HepG2 (cell line): ENCODE results near the gene TPD52L2. TPM values are rescaled to one million over a fixed set of nuclear protein-coding genes. Genes with fewer than 3 reads are reported as not detected.

Experiments used
- ARID4A ChIP-seq: sonication (generic); formaldehyde crosslinking; IDR thresholded peaks from 2 replicates; pipeline ENCODE4 v1.5.0; 2020; ENCODE audit warnings: mild to moderate bottlenecking, missing genetic modification reagents, borderline replicate concordance
- ELF4 ChIP-seq: sonication (generic); formaldehyde crosslinking; IDR thresholded peaks from 2 replicates; pipeline ENCODE4 v1.5.0; 2020; ENCODE audit warnings: missing genetic modification reagents, mild to moderate bottlenecking, moderate library complexity, borderline replicate concordance
- EZH2 ChIP-seq: conservative IDR thresholded peaks from 2 replicates; pipeline ENCODE4 v1.6.1; 2012; ENCODE audit warnings: mild to moderate bottlenecking, low read depth, low read length, moderate library complexity
- IKZF4 ChIP-seq: sonication (generic); formaldehyde crosslinking; IDR thresholded peaks from 2 replicates; pipeline ENCODE4 v1.5.1; 2020; ENCODE audit warnings: borderline replicate concordance, mild to moderate bottlenecking, low read depth, missing genetic modification reagents; ENCODE audit errors: not compliant biosample characterization
- KAT2B ChIP-seq: fragments of 150-350 bp; IDR thresholded peaks from 2 replicates; pipeline ENCODE4 v1.6.1; 2014; ENCODE audit warnings: low read depth, low read length, borderline replicate concordance
- KAT8 ChIP-seq: IDR thresholded peaks from 2 replicates; pipeline ENCODE4 v1.6.1; 2016; ENCODE audit warnings: missing genetic modification reagents, missing compliant biosample characterization
- MAFK ChIP-seq, 2 experiments: IDR thresholded peaks in 1 of 2; conservative IDR thresholded peaks in 1 of 2; 2 replicates each; pipeline ENCODE4 v1.6.1; 2011; ENCODE audit warnings: improper control_type of control experiment in 2 of 2, low read length in 2 of 2
- MXD4 ChIP-seq: IDR thresholded peaks from 2 replicates; pipeline ENCODE4 v1.6.1; 2016; ENCODE audit warnings: mild to moderate bottlenecking, missing biosample characterization, missing genetic modification reagents
- NR2F6 ChIP-seq, 2 experiments: IDR thresholded peaks; 2 replicates each; pipeline ENCODE4 v1.6.1; 2016; ENCODE audit warnings: antibody characterized with exemption in 1 of 2, mild to moderate bottlenecking in 1 of 2
- SMAD9 ChIP-seq: sonication (generic); formaldehyde crosslinking; IDR thresholded peaks from 2 replicates; pipeline ENCODE4 v1.5.1; 2020; ENCODE audit warnings: mild to moderate bottlenecking, missing genetic modification reagents
- SNAPC2 ChIP-seq: sonication (generic); formaldehyde crosslinking; IDR thresholded peaks from 2 replicates; pipeline ENCODE4 v1.8.1; 2022; ENCODE audit warnings: mild to moderate bottlenecking, missing genetic modification reagents
- TEAD3 ChIP-seq: optimal IDR thresholded peaks from 2 replicates; pipeline ENCODE3; 2016; ENCODE audit warnings: borderline replicate concordance
- TRIM24 ChIP-seq: sonication (generic); formaldehyde crosslinking; IDR thresholded peaks from 2 replicates; pipeline ENCODE4 v1.8.0; 2022; ENCODE audit warnings: mild to moderate bottlenecking, missing genetic modification reagents
- U2AF1 ChIP-seq: fragments of 200-400 bp; formaldehyde crosslinking; optimal IDR thresholded peaks from 2 replicates; pipeline ENCODE3; 2017; ENCODE audit warnings: mild to moderate bottlenecking, low read depth, low read length
- ZNF275 ChIP-seq: sonication (generic); formaldehyde crosslinking; IDR thresholded peaks from 2 replicates; pipeline ENCODE4 v1.8.0; 2022; ENCODE audit warnings: missing genetic modification reagents, mild to moderate bottlenecking, inconsistent platforms, borderline replicate concordance
- ZNF317 ChIP-seq: sonication (generic); formaldehyde crosslinking; IDR thresholded peaks from 2 replicates; pipeline ENCODE4 v1.5.0; 2020; ENCODE audit warnings: mild to moderate bottlenecking, missing genetic modification reagents
- ZNF530 ChIP-seq: sonication (generic); formaldehyde crosslinking; IDR thresholded peaks from 2 replicates; pipeline ENCODE4 v1.5.0; 2020; ENCODE audit warnings: low read depth, mild to moderate bottlenecking, missing genetic modification reagents
- ZNF572 ChIP-seq: sonication (generic); formaldehyde crosslinking; IDR thresholded peaks from 2 replicates; pipeline ENCODE4 v1.5.1; 2020; ENCODE audit warnings: mild to moderate bottlenecking, missing genetic modification reagents
- polyA plus RNA-seq, 8 experiments: library from polyadenylated mRNA; depleted of rRNA in 3 of 8; stranded (reverse) in 7 of 8; unstranded in 1 of 8; fragments of >200 nt; fragmentation: Illumina TruSeq in 4 of 8; extraction: Trizol in 4 of 8; gene quantifications; 2 replicates each; pipeline versions ENCODE4 v1.2.1 to v1.2.3, GENCODE V29; 2011 to 2016; ENCODE audit warnings: low read depth in 4 of 8, missing spikeins in 1 of 8, mixed read lengths in 1 of 8; ENCODE audit not compliant: insufficient read depth in 1 of 8
- total RNA-seq, 5 experiments: library from RNA; depleted of rRNA; stranded (reverse); fragments of >200 nt; fragmentation: Illumina TruSeq; extraction: Trizol; gene quantifications; 2 replicates each; pipeline ENCODE4 v1.2.3, GENCODE V29; 2016; ENCODE audit warnings: low read depth in 1 of 5
- TF ChIP-seq, protein P1 (sequence below): sonication (generic); formaldehyde crosslinking; IDR thresholded peaks from 2 replicates; pipeline ENCODE4 v1.8.0; 2022; ENCODE audit warnings: mild to moderate bottlenecking, missing genetic modification reagents
- TF ChIP-seq, protein P2 (sequence below): sonication (generic); formaldehyde crosslinking; IDR thresholded peaks from 2 replicates; pipeline ENCODE4 v1.5.0; 2020; ENCODE audit warnings: mild to moderate bottlenecking, low read depth, missing genetic modification reagents, borderline replicate concordance

The TPD52L2 gene
- total and polyA plus RNA-seq, 2 of the 13 experiments (the other 11 are each of a cell fraction or from before 2014, with no cell fraction given) = 156 to 184 TPM

DNA sequence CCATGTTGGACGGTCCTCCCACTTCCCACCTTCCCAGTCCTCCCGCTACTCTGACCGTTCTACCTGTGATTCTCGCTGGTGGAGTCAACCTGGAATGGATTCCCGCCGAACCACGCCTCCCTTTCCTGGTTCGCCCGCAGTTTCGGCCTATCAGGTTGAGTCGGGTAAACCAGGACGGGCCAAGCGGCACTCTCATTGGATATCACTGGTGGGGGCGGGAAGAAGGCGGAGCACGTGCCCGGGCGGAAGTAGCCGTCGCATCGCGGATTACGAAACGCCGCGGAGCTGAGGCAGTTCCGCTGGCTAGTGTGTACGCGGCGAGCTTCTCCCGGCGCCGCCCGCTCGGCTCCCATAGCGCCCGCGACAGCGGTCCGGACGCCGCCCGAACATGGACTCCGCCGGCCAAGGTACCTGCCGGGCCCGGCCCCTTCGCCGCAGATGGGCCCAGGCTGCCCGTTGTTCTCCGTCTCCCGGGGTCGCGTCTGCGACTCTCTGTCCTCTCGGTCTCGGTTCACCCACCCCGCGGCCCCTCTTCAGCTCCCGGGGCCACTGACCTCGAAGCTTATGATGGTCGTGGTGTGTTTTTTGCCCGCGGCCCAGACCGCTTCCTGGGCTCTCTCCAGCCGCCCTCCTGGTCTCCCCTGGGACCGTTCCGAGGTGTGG, at the start of gene TPD52L2 (continued):
- TF ChIP-seq SNAPC2 (peak; percentile 95; the same call in 1 of the 2 replicates), TEAD3 (CRISPR knock-in tag) (peak; percentile 87), ZNF317 (CRISPR knock-in tag) (peak; percentile 72; the same call in 1 of the 2 replicates), ZNF530 (CRISPR knock-in tag) (peak; percentile 93; the same call in 1 of the 2 replicates), TRIM24 (CRISPR knock-in tag) (no peak), ARID4A (CRISPR knock-in tag) (peak; percentile 99), EZH2 (no peak), MXD4 (peak; percentile 97), ELF4 (CRISPR knock-in tag) (peak; percentile 71; the same call in 1 of the 2 replicates), U2AF1 (peak; percentile 88), ZNF275 (CRISPR knock-in tag) (peak; percentile 85; the same call in 1 of the 2 replicates), MAFK (conservative IDR thresholded peaks at IDR 0.05 in 1 of 2, IDR thresholded peaks at IDR 0.05 in 1 of 2; ENCODE audit: low read length in 2 of 2) (no peak), KAT8 (peak; percentile 99), NR2F6 (IDR thresholded peaks at IDR 0.05) (no peak; the same call in 1 of the 2 replicates), NR2F6 (CRISPR knock-in tag; IDR thresholded peaks at IDR 0.05) (peak; percentile 35; the same call in 1 of the 2 replicates), ZNF572 (peak; percentile 79; the same call in 1 of the 2 replicates), SMAD9 (CRISPR knock-in tag) (no peak; the same call in 1 of the 2 replicates), KAT2B (no peak), IKZF4 (CRISPR knock-in tag) (peak; percentile 98)
- TF ChIP-seq, protein P1, sequence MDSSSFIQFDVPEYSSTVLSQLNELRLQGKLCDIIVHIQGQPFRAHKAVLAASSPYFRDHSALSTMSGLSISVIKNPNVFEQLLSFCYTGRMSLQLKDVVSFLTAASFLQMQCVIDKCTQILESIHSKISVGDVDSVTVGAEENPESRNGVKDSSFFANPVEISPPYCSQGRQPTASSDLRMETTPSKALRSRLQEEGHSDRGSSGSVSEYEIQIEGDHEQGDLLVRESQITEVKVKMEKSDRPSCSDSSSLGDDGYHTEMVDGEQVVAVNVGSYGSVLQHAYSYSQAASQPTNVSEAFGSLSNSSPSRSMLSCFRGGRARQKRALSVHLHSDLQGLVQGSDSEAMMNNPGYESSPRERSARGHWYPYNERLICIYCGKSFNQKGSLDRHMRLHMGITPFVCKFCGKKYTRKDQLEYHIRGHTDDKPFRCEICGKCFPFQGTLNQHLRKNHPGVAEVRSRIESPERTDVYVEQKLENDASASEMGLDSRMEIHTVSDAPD (CRISPR knock-in tag) = peak; percentile 83
- TF ChIP-seq, protein P2, sequence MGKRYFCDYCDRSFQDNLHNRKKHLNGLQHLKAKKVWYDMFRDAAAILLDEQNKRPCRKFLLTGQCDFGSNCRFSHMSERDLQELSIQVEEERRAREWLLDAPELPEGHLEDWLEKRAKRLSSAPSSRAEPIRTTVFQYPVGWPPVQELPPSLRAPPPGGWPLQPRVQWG (CRISPR knock-in tag) = peak; percentile 96
